ENCODE data around the gene PNLIPRP2.

PNLIPRP2 gene

GRCh38 chr10:116602648-116603400 is 17.9 kb upstream of the PNLIPRP2 start:
- ATAC-seq (replicated peaks; ENCODE audit: extremely low read depth, poor library complexity, severe bottlenecking) (no peak), DNase-seq (ENCODE audit: low spot score in 2 of 2) (no peak)
- peaks cover 2% of the 10 kb centered on the region for H3K36me3 Mint-ChIP-seq (ENCODE audit: insufficient read depth)
- no peak overlapping the region for H3K4me3 Mint-ChIP-seq
- no peaks in the 10 kb centered on the region for H3K9me3 Mint-ChIP-seq
- no peaks in the 10 kb centered on the region for H3K4me1 Mint-ChIP-seq
- peaks cover 9% of the 10 kb centered on the region for H3K27me3 Mint-ChIP-seq
- no peak overlapping the region for H3K27ac Mint-ChIP-seq (ENCODE audit: low read depth)

GRCh38 chr10:116606061-116606483 is 14.7 kb upstream of the PNLIPRP2 start:
- ATAC-seq (replicated peaks; ENCODE audit: extremely low read depth, poor library complexity, severe bottlenecking): no peak
- Mint-ChIP-seq H3K27me3 (peaks cover 18% of the 10 kb centered on the region), H3K4me1 (no peaks in the 10 kb centered on the region), H3K9me3 (no peaks in the 10 kb centered on the region), H3K36me3 (ENCODE audit: insufficient read depth) (peaks cover 2% of the 10 kb centered on the region), H3K4me3 (no peak overlapping the region), H3K27ac (ENCODE audit: low read depth) (no peak overlapping the region)
- DNase-seq (ENCODE audit: low spot score in 2 of 2): no peak

GRCh38 chr10:116607336-116607735 is 13.4 kb upstream of the PNLIPRP2 start:
- Mint-ChIP-seq H3K4me3 (no peak overlapping the region), H3K36me3 (ENCODE audit: insufficient read depth) (no peaks in the 10 kb centered on the region), H3K4me1 (no peaks in the 10 kb centered on the region), H3K9me3 (no peaks in the 10 kb centered on the region), H3K27ac (ENCODE audit: low read depth) (no peak overlapping the region), H3K27me3 (peaks cover 18% of the 10 kb centered on the region)
- no peak for DNase-seq (ENCODE audit: low spot score in 2 of 2)
- no peak for ATAC-seq (replicated peaks; ENCODE audit: extremely low read depth, poor library complexity, severe bottlenecking)

GRCh38 chr10:116608686-116609594 is 11.8 kb upstream of the PNLIPRP2 start:
- no peak for DNase-seq (ENCODE audit: low spot score in 2 of 2)
- H3K9me3 Mint-ChIP-seq: no peaks in the 10 kb centered on the region
- no peak overlapping the region for H3K27ac Mint-ChIP-seq (ENCODE audit: low read depth)
- H3K27me3 Mint-ChIP-seq: peaks cover 18% of the 10 kb centered on the region
- H3K4me1 Mint-ChIP-seq: no peaks in the 10 kb centered on the region
- ATAC-seq (replicated peaks; ENCODE audit: extremely low read depth, poor library complexity, severe bottlenecking): no peak
- H3K4me3 Mint-ChIP-seq: no peak overlapping the region
- no peaks in the 10 kb centered on the region for H3K36me3 Mint-ChIP-seq (ENCODE audit: insufficient read depth)

- DNase-seq (ENCODE audit: low spot score in 2 of 2) (no peak), ATAC-seq (replicated peaks; ENCODE audit: extremely low read depth, poor library complexity, severe bottlenecking) (no peak)
- H3K27me3 Mint-ChIP-seq: peaks cover 13% of the 10 kb centered on the region
- no peaks in the 10 kb centered on the region for H3K36me3 Mint-ChIP-seq (ENCODE audit: insufficient read depth)
- H3K27ac Mint-ChIP-seq (ENCODE audit: low read depth): no peak overlapping the region
- H3K4me3 Mint-ChIP-seq: no peak overlapping the region
- peaks cover 5% of the 10 kb centered on the region for H3K9me3 Mint-ChIP-seq
- H3K4me1 Mint-ChIP-seq: no peaks in the 10 kb centered on the region
Measured at GRCh38 chr10:116610443-116611152, 10.2 kb upstream of the PNLIPRP2 start.

GRCh38 chr10:116611153-116611545 is 9.6 kb upstream of the PNLIPRP2 start:
- Mint-ChIP-seq H3K27me3 (peaks cover 8% of the 10 kb centered on the region), H3K27ac (ENCODE audit: low read depth) (no peak overlapping the region), H3K4me1 (no peaks in the 10 kb centered on the region), H3K9me3 (peaks cover 9% of the 10 kb centered on the region), H3K36me3 (ENCODE audit: insufficient read depth) (no peaks in the 10 kb centered on the region), H3K4me3 (no peak overlapping the region)
- ATAC-seq (replicated peaks; ENCODE audit: extremely low read depth, poor library complexity, severe bottlenecking): no peak
- no peak for DNase-seq (ENCODE audit: low spot score in 2 of 2)

GRCh38 chr10:116612107-116612769 is 8.5 kb upstream of the PNLIPRP2 start:
- DNase-seq (ENCODE audit: low spot score in 2 of 2) (no peak), ATAC-seq (replicated peaks; ENCODE audit: extremely low read depth, poor library complexity, severe bottlenecking) (no peak)
- Mint-ChIP-seq H3K4me3 (no peak overlapping the region), H3K36me3 (ENCODE audit: insufficient read depth) (no peaks in the 10 kb centered on the region), H3K9me3 (peaks cover 10% of the 10 kb centered on the region), H3K27me3 (peaks cover 8% of the 10 kb centered on the region), H3K4me1 (no peaks in the 10 kb centered on the region), H3K27ac (ENCODE audit: low read depth) (no peak overlapping the region)

- ATAC-seq (replicated peaks; ENCODE audit: extremely low read depth, poor library complexity, severe bottlenecking) (no peak), DNase-seq (ENCODE audit: low spot score in 2 of 2) (no peak)
- Mint-ChIP-seq H3K9me3 (peaks cover 10% of the 10 kb centered on the region), H3K4me3 (no peak overlapping the region), H3K27ac (ENCODE audit: low read depth) (no peak overlapping the region), H3K27me3 (peaks cover 8% of the 10 kb centered on the region), H3K4me1 (no peaks in the 10 kb centered on the region), H3K36me3 (ENCODE audit: insufficient read depth) (no peaks in the 10 kb centered on the region)
Measured at GRCh38 chr10:116613471-116613870, 7.3 kb upstream of the PNLIPRP2 start.

- DNase-seq (ENCODE audit: low spot score in 2 of 2) (no peak), ATAC-seq (replicated peaks; ENCODE audit: extremely low read depth, poor library complexity, severe bottlenecking) (no peak)
- Mint-ChIP-seq H3K4me3 (no peak overlapping the region), H3K4me1 (no peaks in the 10 kb centered on the region), H3K27ac (ENCODE audit: low read depth) (no peak overlapping the region), H3K9me3 (peaks cover 10% of the 10 kb centered on the region), H3K36me3 (ENCODE audit: insufficient read depth) (no peaks in the 10 kb centered on the region), H3K27me3 (no peaks in the 10 kb centered on the region)
Measured at GRCh38 chr10:116614796-116615195, 6.0 kb upstream of the PNLIPRP2 start.

GRCh38 chr10:116615199-116615776 is 5.5 kb upstream of the PNLIPRP2 start:
- peaks cover 10% of the 10 kb centered on the region for H3K9me3 Mint-ChIP-seq
- no peak overlapping the region for H3K4me3 Mint-ChIP-seq
- H3K27me3 Mint-ChIP-seq: no peaks in the 10 kb centered on the region
- H3K4me1 Mint-ChIP-seq: no peaks in the 10 kb centered on the region
- DNase-seq (ENCODE audit: low spot score in 2 of 2) (no peak), ATAC-seq (replicated peaks; ENCODE audit: extremely low read depth, poor library complexity, severe bottlenecking) (no peak)
- H3K27ac Mint-ChIP-seq (ENCODE audit: low read depth): no peak overlapping the region
- H3K36me3 Mint-ChIP-seq (ENCODE audit: insufficient read depth): no peaks in the 10 kb centered on the region

GRCh38 chr10:116621476-116621875 is 723 bp downstream of the PNLIPRP2 start:
- Mint-ChIP-seq H3K27me3 (peaks cover 22% of the 10 kb centered on the region), H3K9me3 (peaks cover 10% of the 10 kb centered on the region), H3K27ac (ENCODE audit: low read depth) (no peak overlapping the region), H3K36me3 (ENCODE audit: insufficient read depth) (no peaks in the 10 kb centered on the region), H3K4me1 (no peaks in the 10 kb centered on the region), H3K4me3 (no peak overlapping the region)
- ATAC-seq (replicated peaks; ENCODE audit: extremely low read depth, poor library complexity, severe bottlenecking) (no peak), DNase-seq (ENCODE audit: low spot score in 2 of 2) (no peak)

Measured in central memory CD8-positive, alpha-beta T cell (primary cell).